H1 (cell line): ENCODE results near the gene ITGB8. TPM values are rescaled to one million over a fixed set of nuclear protein-coding genes. Genes with fewer than 3 reads are reported as not detected.

Experiments used
- CTCF ChIA-PET: fragments of 300-600 bp; sonication (Branson Sonifier 250); formaldehyde crosslinking; loops from one replicate; lab custom pipeline; 2021; ENCODE audit not compliant: partially characterized antibody; lab: Charles Lee
- POLR2A ChIA-PET: fragments of 300-600 bp; sonication (Branson Sonifier 250); formaldehyde crosslinking; loops from one replicate; lab custom pipeline; 2021; ENCODE audit warnings: inconsistent platforms; ENCODE audit not compliant: partially characterized antibody; lab: Charles Lee
- DNase-seq, 2 experiments: peaks; one replicate each; pipeline versions ENCODE4 v3.0.0 to v3.0.0-alpha.2; 2010 to 2022; ENCODE audit warnings: low spot score in 2 of 2, low read depth in 1 of 2, mixed read lengths in 1 of 2
- FAIRE-seq: peaks from 2 replicates; lab custom pipeline; 2011; peaks lifted over from hg19 to GRCh38; lab: Jason Lieb, UNC
- H2AFZ ChIP-seq: 2 replicates; pipeline ENCODE4 v1.8.1; 2012; ENCODE audit warnings: low read length, inconsistent platforms
- H2AK5ac ChIP-seq: 2 replicates; pipeline ENCODE4 v1.6.1; 2013; ENCODE audit warnings: low read depth, low read length
- H2BK120ac ChIP-seq: replicated peaks from 2 replicates; pipeline ENCODE3; 2013; ENCODE audit warnings: low read depth, low read length, inconsistent platforms
- H2BK12ac ChIP-seq: 2 replicates; pipeline ENCODE4 v1.6.1; 2013; ENCODE audit warnings: low read depth, low read length
- H2BK15ac ChIP-seq: 2 replicates; pipeline ENCODE4 v1.6.1; 2013; ENCODE audit warnings: low read length
- H2BK20ac ChIP-seq: 2 replicates; pipeline ENCODE4 v1.6.1; 2013; ENCODE audit warnings: low read length
- H2BK5ac ChIP-seq: 2 replicates; pipeline ENCODE4 v1.6.1; 2013; ENCODE audit warnings: low read depth, low read length
- H3K14ac ChIP-seq: 2 replicates; pipeline ENCODE4 v1.6.1; 2013; ENCODE audit warnings: inconsistent platforms; ENCODE audit not compliant: insufficient read length
- H3K18ac ChIP-seq: 2 replicates; pipeline ENCODE4 v1.6.1; 2013; ENCODE audit warnings: low read length; ENCODE audit errors: extremely low read depth
- H3K23ac ChIP-seq: 2 replicates; pipeline ENCODE4 v1.6.1; 2013; ENCODE audit warnings: inconsistent platforms; ENCODE audit not compliant: insufficient read length
- H3K23me2 ChIP-seq: 2 replicates; pipeline ENCODE4 v1.6.1; 2013; ENCODE audit warnings: low read depth, low read length
- H3K27ac ChIP-seq: 2 replicates; pipeline ENCODE4 v1.6.1; 2011; ENCODE audit warnings: low read depth, low read length, inconsistent platforms
- H3K27me3 ChIP-seq, 4 experiments: replicated peaks in 1 of 4; 1 replicate in 1 of 4; 2 replicates in 3 of 4; pipeline versions ENCODE4 v1.6.1 to v1.8.1; 2011 to 2013; ENCODE audit warnings: low read length in 3 of 4, mild to moderate bottlenecking in 3 of 4, inconsistent platforms in 2 of 4, mixed read lengths in 2 of 4, moderate library complexity in 1 of 4; ENCODE audit not compliant: control insufficient read depth in 3 of 4, insufficient read depth in 3 of 4; ENCODE audit errors: extremely low read depth in 1 of 4
- H3K36me3 ChIP-seq, 4 experiments: 2 replicates each; pipeline versions ENCODE4 v1.6.1 to v1.8.1; 2011 to 2013; ENCODE audit warnings: mild to moderate bottlenecking in 4 of 4, low read length in 3 of 4, moderate library complexity in 2 of 4, control low read depth in 1 of 4, inconsistent platforms in 1 of 4; ENCODE audit not compliant: insufficient read depth in 4 of 4, control insufficient read depth in 2 of 4
- H3K4ac ChIP-seq: replicated peaks from 2 replicates; pipeline ENCODE3; 2013; ENCODE audit warnings: low read length, low read depth, mixed read lengths, inconsistent platforms; ENCODE audit not compliant: insufficient read length
- H3K4me1 ChIP-seq, 4 experiments: replicated peaks in 1 of 4; 1 replicate in 1 of 4; 2 replicates in 3 of 4; pipeline versions ENCODE4 v1.6.1 to v1.8.1; 2011 to 2013; ENCODE audit warnings: low read length in 3 of 4, inconsistent platforms in 2 of 4, mixed read lengths in 1 of 4; ENCODE audit not compliant: insufficient read depth in 4 of 4, control insufficient read depth in 3 of 4
- H3K4me2 ChIP-seq, 2 experiments: 2 replicates each; pipeline versions ENCODE4 v1.6.1 to v1.8.1; 2011 to 2013; ENCODE audit warnings: low read depth in 2 of 2, low read length in 2 of 2, control low read depth in 1 of 2, inconsistent platforms in 1 of 2, mild to moderate bottlenecking in 1 of 2; ENCODE audit not compliant: insufficient read depth in 1 of 2
- H3K4me3 ChIP-seq, 4 experiments: fragments of 200-600, 300-600 bp in 1 of 4; sonication (generic), shearing (Covaris generic), sonication (Bioruptor Twin) in 1 of 4; 2 replicates each; pipeline versions ENCODE4 v1.5.1 to v1.8.1; 2011 to 2016; ENCODE audit warnings: low read length in 4 of 4, low read depth in 3 of 4, control low read depth in 2 of 4, inconsistent platforms in 2 of 4, mild to moderate bottlenecking in 2 of 4, mixed read lengths in 1 of 4, moderate library complexity in 1 of 4; ENCODE audit not compliant: insufficient read depth in 2 of 4; ENCODE audit errors: extremely low read depth in 1 of 4
- H3K56ac ChIP-seq: replicated peaks from 2 replicates; pipeline ENCODE3; 2013; ENCODE audit warnings: low read depth, mild to moderate bottlenecking, mixed read lengths, low read length, inconsistent platforms; ENCODE audit not compliant: insufficient read length
- H3K79me1 ChIP-seq: 2 replicates; pipeline ENCODE4 v1.6.1; 2013; ENCODE audit warnings: low read depth, low read length, control low read depth
- H3K79me2 ChIP-seq, 2 experiments: 2 replicates each; pipeline versions ENCODE4 v1.6.1 to v1.8.1; 2012 to 2013; ENCODE audit warnings: low read length in 2 of 2, mild to moderate bottlenecking in 2 of 2, inconsistent platforms in 1 of 2; ENCODE audit not compliant: insufficient read depth in 2 of 2, control insufficient read depth in 1 of 2
- H3K9ac ChIP-seq, 4 experiments: replicated peaks in 1 of 4; 1 replicate in 1 of 4; 2 replicates in 3 of 4; pipeline versions ENCODE4 v1.6.1 to v1.8.1; 2011 to 2013; ENCODE audit warnings: low read depth in 3 of 4, low read length in 3 of 4, control low read depth in 2 of 4, mild to moderate bottlenecking in 2 of 4, moderate library complexity in 2 of 4, inconsistent platforms in 1 of 4; ENCODE audit errors: extremely low read depth in 1 of 4
- H3K9me3 ChIP-seq, 2 experiments: 2 replicates each; pipeline versions ENCODE4 v1.6.1 to v1.8.1; 2012 to 2013; ENCODE audit warnings: mild to moderate bottlenecking in 2 of 2, moderate library complexity in 2 of 2, control low read depth in 1 of 2, inconsistent platforms in 1 of 2, low read depth in 1 of 2, low read length in 1 of 2, mixed read lengths in 1 of 2; ENCODE audit not compliant: insufficient read depth in 2 of 2
- H4K20me1 ChIP-seq, 2 experiments: replicated peaks in 1 of 2; 2 replicates each; pipeline versions ENCODE3 to v1.8.1; 2011 to 2013; ENCODE audit warnings: inconsistent platforms in 2 of 2, low read length in 2 of 2, mild to moderate bottlenecking in 1 of 2; ENCODE audit not compliant: insufficient read depth in 2 of 2, control insufficient read depth in 1 of 2
- H4K5ac ChIP-seq: 2 replicates; pipeline ENCODE4 v1.6.1; 2013; ENCODE audit warnings: low read length, low read depth, mixed read lengths, inconsistent platforms; ENCODE audit not compliant: insufficient read length
- H4K8ac ChIP-seq: 2 replicates; pipeline ENCODE4 v1.8.0; 2013; ENCODE audit warnings: mild to moderate bottlenecking, moderate library complexity, low read length, inconsistent platforms; ENCODE audit not compliant: insufficient read depth; ENCODE audit errors: extremely low read depth
- H4K91ac ChIP-seq: replicated peaks from 2 replicates; pipeline ENCODE3; 2013; ENCODE audit warnings: low read length, mixed read lengths, inconsistent platforms; ENCODE audit not compliant: insufficient read length
- ASH2L ChIP-seq: fragments of 200-600, 300-600 bp; sonication (generic); IDR thresholded peaks from one replicate; pipeline ENCODE4 v1.7.1; 2017; ENCODE audit warnings: low read length
- CBX5 ChIP-seq: fragments of 300-800, 300-1000 bp; sonication (generic); IDR thresholded peaks from 2 replicates; pipeline ENCODE4 v1.7.1; 2016; ENCODE audit warnings: antibody characterized with exemption, low read length, low read depth
- E2F6 ChIP-seq: IDR thresholded peaks from 2 replicates; pipeline ENCODE4 v1.6.1; 2012; ENCODE audit warnings: inconsistent platforms
- EGR1 ChIP-seq: IDR thresholded peaks from 2 replicates; pipeline ENCODE4 v1.6.1; 2011; ENCODE audit warnings: low read depth, low read length, borderline replicate concordance
- KDM1A ChIP-seq: fragments of 200-600, 300-600 bp; sonication (generic); IDR thresholded peaks from 2 replicates; pipeline ENCODE4 v1.7.1; 2016; ENCODE audit warnings: mild to moderate bottlenecking, low read length, borderline replicate concordance
- KDM4A ChIP-seq: IDR thresholded peaks from one replicate; pipeline ENCODE4 v1.7.1; 2012; ENCODE audit warnings: low read depth, mild to moderate bottlenecking, moderate library complexity, low read length, inconsistent platforms; ENCODE audit not compliant: severe bottlenecking
- SRF ChIP-seq: IDR thresholded peaks from 2 replicates; pipeline ENCODE4 v1.6.1; 2011; ENCODE audit warnings: mild to moderate bottlenecking, low read depth, low read length, moderate library complexity
- ZNF274 ChIP-seq: IDR thresholded peaks from 2 replicates; pipeline ENCODE4 v1.7.0; 2012; ENCODE audit warnings: low read length, borderline replicate concordance; ENCODE audit errors: extremely low read depth
- WGBS, 2 experiments: shearing (Covaris generic) in 1 of 2; methylation state at CpG; one replicate each; pipeline versions ENCODE4 v1.1.6 to v1.1.7; 2013 to 2015; ENCODE audit warnings: low lambda C conversion rate in 2 of 2, mixed read lengths in 2 of 2, inconsistent platforms in 1 of 2, low coverage in 1 of 2, missing lambda C conversion rate in 1 of 2; ENCODE audit not compliant: insufficient replicate concordance in 2 of 2, insufficient coverage in 1 of 2, insufficient read length in 1 of 2; ENCODE audit errors: extremely low coverage in 1 of 2, missing lambda C conversion rate in 1 of 2; 5-methylcytosine and 5-hydroxymethylcytosine counted together
- polyA plus RNA-seq, 7 experiments: library from polyadenylated mRNA; depleted of rRNA in 3 of 7; stranded (reverse) in 5 of 7; unstranded in 2 of 7; fragments of >200 nt in 5 of 7; fragments of 200-250 nt in 2 of 7; gene quantifications; 1 replicate in 5 of 7; 2 replicates in 1 of 7; 4 replicates in 1 of 7; pipeline versions ENCODE4 v1.2.1 to v1.2.3, GENCODE V29; 2011 to 2013; ENCODE audit warnings: missing spikeins in 2 of 7, mixed read lengths in 2 of 7
- total RNA-seq: library from RNA; stranded (reverse); fragmentation: NEBNext Ultra II Directional; extraction: Animal tissue kit (Norgen Biotek cat#: 25700); gene quantifications from 2 replicates; pipeline ENCODE4 v1.2.1, GENCODE V29; 2021

Gene ITGB8
- total and polyA plus RNA-seq, 2 of the 8 experiments (the other 6 are each of a cell fraction or from before 2014, with no cell fraction given) = 1.2 to 3.6 TPM

- H3K4me1 ChIP-seq = peaks cover 0 to 4% (median 3%) of the 10 kb centered on the region in 4 experiments; a peak in 5 of 7 replicates
- no peak overlapping the region for H2BK5ac ChIP-seq
- no peaks in the 10 kb centered on the region for H3K79me1 ChIP-seq
- no peak for FAIRE-seq
- H3K4me3 ChIP-seq = no peak overlapping the region
- H3K9me3 ChIP-seq = no peaks in the 10 kb centered on the region
- no peak overlapping the region for H2BK20ac ChIP-seq
- no peak overlapping the region for H3K9ac ChIP-seq
- H3K14ac ChIP-seq = no peak overlapping the region
- WGBS, 2 experiments = 86% methylated on average over 2 of the region's 2 CpGs; no CpG with 5 or more reads in 1 of the 2 experiments
- H4K8ac ChIP-seq = no peak overlapping the region
- no peak overlapping the region for H3K4me2 ChIP-seq
- ChIA-PET CTCF (interaction anchor here (0.7 to 5.0 kb wide), 9 partner anchors 10 to 558 kb away, joined by 3 to 24 read pairs (median 5); no protein-coding TSS in a partner anchor), POLR2A (no interaction called here)
- no peaks in the 10 kb centered on the region for H3K23me2 ChIP-seq
- H3K56ac ChIP-seq = no peak overlapping the region
- TF ChIP-seq SRF (no peak), CBX5 (no peak), KDM4A (no peak), KDM1A (no peak), ZNF274 (no peak), EGR1 (no peak), E2F6 (no peak), ASH2L (no peak)
- H2AFZ ChIP-seq = peak overlapping the region; percentile 26; the same call in 1 of the 2 replicates
- no peak overlapping the region for H3K4ac ChIP-seq
- H3K79me2 ChIP-seq = no peaks in the 10 kb centered on the region
- no peaks in the 10 kb centered on the region for H4K20me1 ChIP-seq
- no peak overlapping the region for H4K91ac ChIP-seq
- no peak overlapping the region for H3K23ac ChIP-seq
- no peak for DNase-seq
- no peaks in the 10 kb centered on the region for H3K27me3 ChIP-seq
- no peak overlapping the region for H2BK12ac ChIP-seq
- H3K18ac ChIP-seq = no peak overlapping the region
- no peak overlapping the region for H2BK15ac ChIP-seq
- no peak overlapping the region for H2AK5ac ChIP-seq
- no peak overlapping the region for H3K27ac ChIP-seq
- no peaks in the 10 kb centered on the region for H3K36me3 ChIP-seq
- no peak overlapping the region for H4K5ac ChIP-seq
- no peak overlapping the region for H2BK120ac ChIP-seq
These were observed 18.1 kb upstream of the ITGB8 start for GRCh38 chr7:20312562-20312961.
